GM10847 (cell line): Measurements from ENCODE around the gene LRMDA.

Experiments
- POLR2A ChIP-seq: IDR thresholded peaks from 2 replicates; pipeline ENCODE4 v1.6.1; 2011; ENCODE audit not compliant: insufficient read length; ENCODE audit errors: extremely low read depth

LRMDA gene

DNA sequence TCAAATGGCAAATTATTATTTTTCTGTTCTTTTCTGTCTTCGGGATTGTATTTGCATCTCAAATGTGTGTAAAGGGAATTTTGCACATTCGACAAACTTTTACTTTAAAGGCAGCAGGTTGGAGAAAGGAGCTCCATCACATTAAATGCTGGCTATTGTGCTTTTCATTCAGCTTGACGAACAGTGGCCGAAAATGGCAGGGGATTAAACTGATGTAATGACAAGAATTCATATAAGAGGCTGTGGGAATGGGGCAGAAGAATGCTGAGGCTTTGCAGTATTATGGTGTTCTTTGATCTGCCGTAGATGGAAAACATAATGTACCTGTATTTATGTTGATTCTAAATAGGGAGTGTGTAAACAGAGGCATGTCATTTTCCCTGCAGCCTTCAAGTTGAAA lies 376.0 kb downstream of the LRMDA start:
- TF ChIP-seq POLR2A, result no peak

DNA sequence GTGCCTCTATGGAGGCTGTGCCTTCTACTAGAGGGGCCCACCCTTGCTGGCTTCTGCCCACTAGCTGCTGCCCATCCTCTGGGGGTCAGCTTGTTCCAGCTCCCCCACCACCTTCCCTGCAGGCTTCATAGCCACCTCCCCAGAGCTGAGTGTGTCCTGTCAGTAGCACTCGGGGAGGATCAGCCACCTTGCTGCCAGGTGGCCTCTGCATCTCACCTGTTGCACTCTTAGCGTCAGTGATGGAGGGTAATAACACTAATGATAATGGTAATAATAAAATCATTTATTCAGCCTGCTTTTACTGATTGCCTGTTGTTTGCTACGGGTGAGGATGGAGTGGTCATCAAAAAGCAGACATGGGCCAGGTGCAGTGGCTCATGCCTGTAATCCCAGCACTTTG lies 377.6 kb downstream of the LRMDA start:
- TF ChIP-seq POLR2A, result no peak

GRCh38 chr10:75814014-75814413 lies 382.6 kb downstream of the LRMDA start:
- TF ChIP-seq POLR2A, result no peak

DNA sequence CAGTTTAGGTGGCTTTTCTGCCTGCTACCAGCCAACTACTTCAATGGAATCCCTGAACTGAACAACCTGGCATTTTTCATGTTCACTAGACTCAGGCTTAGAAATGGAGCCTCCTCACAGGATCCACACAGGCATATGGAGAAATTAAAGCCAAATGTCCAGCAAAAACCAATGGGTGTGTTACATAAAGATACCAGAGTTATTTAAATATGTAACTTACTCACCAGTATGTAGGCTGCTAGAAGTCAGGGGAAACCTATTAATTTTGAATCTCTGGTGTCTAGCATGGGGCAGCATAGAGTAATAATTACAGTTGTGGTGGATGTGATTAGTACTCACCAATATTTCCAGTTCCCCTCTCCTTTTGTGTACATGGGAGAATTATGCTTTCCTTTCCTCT lies 383.6 kb downstream of the LRMDA start:
- TF ChIP-seq POLR2A, result no peak

- no peak for TF ChIP-seq POLR2A
Measured at GRCh38 chr10:75817198-75817597, 385.8 kb downstream of the LRMDA start.

- TF ChIP-seq POLR2A, result no peak
Measured at GRCh38 chr10:75818552-75818951, 387.1 kb downstream of the LRMDA start.

GRCh38 chr10:75825235-75825634 lies 393.8 kb downstream of the LRMDA start:
- TF ChIP-seq POLR2A, result no peak

DNA sequence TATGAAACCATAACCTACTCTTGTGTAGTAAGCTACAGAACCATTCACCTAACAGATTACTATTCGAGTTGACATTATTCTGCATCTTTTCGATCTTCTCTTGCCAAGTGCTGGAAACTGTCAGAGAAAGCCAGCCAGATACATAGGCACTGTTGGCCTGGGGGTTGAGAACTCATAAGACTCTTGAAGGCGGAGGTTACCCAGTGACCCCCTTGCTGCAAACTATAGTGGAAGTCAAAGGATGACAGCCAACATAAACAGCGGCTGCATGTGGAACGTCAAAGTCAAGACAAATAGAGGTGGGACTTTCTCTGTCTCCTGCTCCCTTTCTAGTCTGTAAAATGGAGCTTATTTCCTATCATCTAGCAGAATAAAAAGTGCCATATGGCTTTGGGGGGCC lies 394.2 kb downstream of the LRMDA start:
- no peak for TF ChIP-seq POLR2A

DNA sequence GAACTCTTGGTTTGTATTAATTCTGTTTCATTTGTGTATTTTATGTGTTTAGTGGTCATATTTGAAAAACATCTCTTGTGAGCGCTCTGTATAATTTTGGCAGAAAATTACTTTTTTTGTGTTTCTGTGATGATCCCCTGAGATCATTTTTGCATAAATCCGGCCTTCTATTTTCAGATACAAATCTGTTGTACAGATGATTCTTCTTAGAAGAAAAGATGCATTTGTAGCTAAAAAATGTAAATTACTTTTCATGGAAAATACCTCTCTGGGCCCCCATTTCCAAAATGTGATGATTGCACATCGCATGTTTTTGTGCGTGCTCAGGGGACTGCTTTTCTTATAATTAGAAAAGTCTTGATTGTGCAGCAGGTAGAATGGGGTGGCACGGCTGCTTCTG lies 395.4 kb downstream of the LRMDA start:
- no peak for TF ChIP-seq POLR2A

DNA sequence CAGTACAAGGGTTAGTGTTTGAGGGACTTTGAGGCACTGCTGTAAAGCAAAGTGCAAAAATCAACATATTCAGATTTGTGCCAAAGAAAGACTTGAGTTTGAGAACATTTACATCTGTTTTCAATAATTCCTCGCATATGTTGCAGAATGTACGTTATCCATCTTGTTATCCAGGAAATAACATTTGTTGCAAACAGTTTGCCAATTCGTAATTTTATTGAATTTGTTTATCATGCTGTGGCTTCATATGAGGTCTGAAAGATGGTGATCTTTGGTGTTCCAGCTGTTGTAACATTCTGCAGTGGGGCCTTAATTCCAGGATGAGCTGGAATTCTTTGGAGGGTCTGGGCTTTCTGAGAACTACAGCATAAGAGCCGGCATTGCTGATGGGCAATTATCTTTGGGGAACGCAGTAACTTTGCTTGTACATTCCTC lies 396.2 kb downstream of the LRMDA start:
- no peak for TF ChIP-seq POLR2A

- no peak for TF ChIP-seq POLR2A
Measured at GRCh38 chr10:75828413-75828812, 397.0 kb downstream of the LRMDA start.

- no peak for TF ChIP-seq POLR2A
Measured at GRCh38 chr10:75836064-75836463, 404.6 kb downstream of the LRMDA start.

DNA sequence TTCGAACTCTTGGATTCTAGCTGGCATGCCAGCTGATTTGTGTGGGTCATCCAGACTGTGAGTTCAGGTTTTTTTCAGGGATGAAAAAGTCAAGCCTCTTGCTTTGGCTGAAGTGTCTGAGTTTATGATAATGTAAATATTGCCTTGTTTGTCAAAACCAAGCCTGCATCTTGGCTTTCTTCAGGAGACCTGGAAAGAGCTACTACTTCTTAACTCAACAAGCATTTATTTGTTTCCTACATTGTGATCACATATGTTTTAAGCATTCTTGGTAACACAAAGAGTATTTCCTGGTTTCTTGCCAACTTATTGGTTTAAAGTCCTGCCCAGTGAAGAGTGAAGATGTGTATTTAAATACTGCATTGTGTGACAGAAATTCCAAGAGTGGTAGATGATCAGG lies 407.1 kb downstream of the LRMDA start:
- no peak for TF ChIP-seq POLR2A

GRCh38 chr10:75839020-75839419 lies 407.6 kb downstream of the LRMDA start:
- TF ChIP-seq POLR2A, result no peak

DNA sequence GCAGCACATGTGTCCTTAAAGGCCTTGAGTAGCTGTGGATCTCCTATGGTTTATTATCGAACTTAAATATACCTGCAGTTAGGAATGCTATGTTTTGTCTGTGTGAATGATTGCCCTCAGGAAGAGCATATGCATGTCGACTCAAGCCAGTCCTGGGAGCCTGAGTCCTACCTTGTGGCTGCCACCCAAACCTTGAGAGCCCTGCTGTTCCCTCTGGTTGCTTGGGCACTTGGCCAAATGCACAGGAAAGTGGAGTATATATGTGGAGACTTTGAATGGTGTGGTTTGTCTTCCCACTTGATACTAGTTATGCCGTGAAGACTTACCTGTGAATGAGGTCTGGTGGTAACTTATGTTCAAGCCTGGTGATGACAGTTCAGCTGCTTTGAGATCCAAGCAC lies 409.8 kb downstream of the LRMDA start:
- no peak for TF ChIP-seq POLR2A

- TF ChIP-seq POLR2A, result no peak
Measured at GRCh38 chr10:75845176-75845947, 413.9 kb downstream of the LRMDA start.

DNA sequence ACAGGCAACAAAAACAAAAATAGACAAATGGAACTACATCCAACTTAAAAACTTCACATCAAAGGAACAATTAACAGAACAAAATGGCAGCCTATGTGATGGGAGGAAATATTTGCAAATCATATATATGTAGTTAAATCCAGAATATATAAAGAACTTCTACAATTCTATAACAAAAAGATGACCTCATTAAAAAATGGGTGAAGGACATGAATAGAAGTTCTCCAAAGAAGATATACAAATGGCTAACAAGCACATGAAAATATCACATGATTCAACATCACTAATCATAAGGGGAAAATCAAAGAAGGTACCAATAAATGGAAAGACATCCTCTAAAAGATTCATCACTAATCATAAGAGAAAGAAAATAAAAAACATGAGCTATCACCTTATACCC lies 416.1 kb downstream of the LRMDA start:
- no peak for TF ChIP-seq POLR2A
